ENCODE results near the gene TPSD1. TPM values are rescaled to one million over a fixed set of nuclear protein-coding genes. Genes with fewer than 3 reads are reported as not detected.
A peak's percentile ranks its signal among the peaks of the same experiment; 100 is the strongest.
"Not testable (repeated sequence)": the region's sequence is repeated elsewhere in the genome, so short reads cannot be mapped to it uniquely, and the experiment has no call there.

TPSD1 gene
- polyA plus RNA-seq, 1 of the 3 experiments (the other 2 are of a cell fraction) = not detected

GRCh38 chr16:1232049-1232748 lies 23.7 kb upstream of the TPSD1 start:
- DNase-seq; H3K4me3 ChIP-seq (ENCODE audit: low read depth in 2 of 2, low read length in 1 of 2); POLR2A ChIA-PET; H3K9me3 ChIP-seq; H3K4me2 ChIP-seq; CTCF ChIA-PET; H3K27me3 ChIP-seq (ENCODE audit: insufficient read depth); H3K9ac ChIP-seq; H3K36me3 ChIP-seq (replicated peaks in 1 of 2; ENCODE audit: control insufficient read depth in 1 of 2, insufficient read depth in 2 of 2, low read length in 1 of 2); H4K20me1 ChIP-seq (ENCODE audit: insufficient read depth); H3K79me2 ChIP-seq (ENCODE audit: insufficient read depth); H2AFZ ChIP-seq (ENCODE audit: low read depth); H3K9me2 ChIP-seq; H3K4me1 ChIP-seq (ENCODE audit: control insufficient read depth in 1 of 2, insufficient read depth in 2 of 2, low read depth in 1 of 2, low read length in 1 of 2); H3F3A ChIP-seq (replicated peaks; ENCODE audit: insufficient read depth); H3K27ac ChIP-seq (ENCODE audit: low read depth in 2 of 2, low read length in 1 of 2): not testable (repeated sequence)
- WGBS (ENCODE audit: low lambda C conversion rate) = no CpG with 5 or more reads among the region's 47 CpGs

DNA sequence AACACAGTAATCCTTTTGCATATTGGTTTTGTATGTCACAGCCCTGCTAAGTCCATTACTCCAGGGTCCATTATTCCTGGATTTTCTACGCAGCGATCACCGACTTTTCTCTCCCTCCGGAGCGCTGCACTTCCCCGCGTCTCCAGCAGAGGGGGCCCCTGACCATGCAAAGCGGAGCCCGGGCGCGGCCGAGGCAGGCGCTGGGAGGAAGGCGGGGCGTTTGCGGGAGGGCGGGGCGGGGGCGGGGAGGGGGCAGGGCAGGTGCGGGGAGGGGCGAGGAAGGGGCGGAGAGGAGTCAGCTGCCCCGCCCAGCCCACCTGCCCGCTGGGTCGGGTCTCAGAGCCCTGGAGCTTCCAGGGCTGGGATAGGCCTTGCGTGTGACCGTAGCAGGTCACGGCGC lies 19.2 kb upstream of the TPSD1 start:
- DNase-seq; POLR2A ChIA-PET; H3K79me2 ChIP-seq (ENCODE audit: insufficient read depth); H3K9me2 ChIP-seq; H3K4me3 ChIP-seq (ENCODE audit: low read depth in 2 of 2, low read length in 1 of 2); H2AFZ ChIP-seq (ENCODE audit: low read depth); H3K27ac ChIP-seq (ENCODE audit: low read depth in 2 of 2, low read length in 1 of 2); H3K4me1 ChIP-seq (ENCODE audit: control insufficient read depth in 1 of 2, insufficient read depth in 2 of 2, low read depth in 1 of 2, low read length in 1 of 2); H3F3A ChIP-seq (replicated peaks; ENCODE audit: insufficient read depth); H3K4me2 ChIP-seq; H3K9me3 ChIP-seq; CTCF ChIA-PET; H4K20me1 ChIP-seq (ENCODE audit: insufficient read depth); H3K9ac ChIP-seq; H3K27me3 ChIP-seq (ENCODE audit: insufficient read depth); H3K36me3 ChIP-seq (replicated peaks in 1 of 2; ENCODE audit: control insufficient read depth in 1 of 2, insufficient read depth in 2 of 2, low read length in 1 of 2): not testable (repeated sequence)
- no CpG with 5 or more reads among the region's 29 CpGs for WGBS (ENCODE audit: low lambda C conversion rate)

DNA sequence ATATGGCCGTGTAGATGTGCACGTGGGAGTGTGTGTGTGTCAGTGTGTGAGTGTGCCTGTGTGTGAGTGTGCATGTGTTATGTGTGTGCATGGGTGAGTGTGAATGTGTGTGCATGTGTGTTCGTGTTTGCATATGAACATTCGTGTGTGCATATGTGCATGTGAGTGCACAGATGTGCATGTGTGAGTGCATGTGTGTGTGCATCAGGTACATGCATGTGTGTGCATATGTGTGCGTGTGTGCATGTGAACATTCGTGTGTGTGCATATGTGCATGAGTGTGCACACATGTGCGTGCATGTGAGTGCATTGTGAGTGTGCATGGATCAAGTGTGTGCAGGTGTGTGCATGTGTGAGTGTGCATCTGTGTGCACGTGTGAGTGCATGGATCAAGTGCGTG lies 17.9 kb upstream of the TPSD1 start:
- TF ChIP-seq REST (IDR thresholded peaks at IDR 0.05; ENCODE audit: low read depth, low read length) (no peak), GATA2 (CRISPR knock-in tag; IDR thresholded peaks at IDR 0.05) (no peak), FOSL2 (IDR thresholded peaks at IDR 0.05; ENCODE audit: borderline replicate concordance, low read depth) (no peak), MEF2A (IDR thresholded peaks at IDR 0.05; ENCODE audit: borderline replicate concordance, low read depth) (no peak), FOXM1 (IDR thresholded peaks at IDR 0.05; ENCODE audit: low read depth) (no peak), NRF1 (IDR thresholded peaks at IDR 0.05; ENCODE audit: low read depth, low read length) (no peak)
- TF ChIP-seq, protein P1, sequence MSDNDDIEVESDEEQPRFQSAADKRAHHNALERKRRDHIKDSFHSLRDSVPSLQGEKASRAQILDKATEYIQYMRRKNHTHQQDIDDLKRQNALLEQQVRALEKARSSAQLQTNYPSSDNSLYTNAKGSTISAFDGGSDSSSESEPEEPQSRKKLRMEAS (IDR thresholded peaks at IDR 0.05; ENCODE audit: low read depth) = no peak
- no peaks in the 10 kb centered on the region for H3K9me2 ChIP-seq
- no peak overlapping the region for H3K9ac ChIP-seq
- H3K4me3 ChIP-seq (ENCODE audit: low read depth in 2 of 2, low read length in 1 of 2) = no peak overlapping the region
- H3K27me3 ChIP-seq (ENCODE audit: insufficient read depth) = peaks cover 9% of the 10 kb centered on the region; the same call in 1 of the 2 replicates
- DNase-seq = no peak
- no peaks in the 10 kb centered on the region for H3K79me2 ChIP-seq (ENCODE audit: insufficient read depth)
- 45% methylated on average over 9 of the region's 9 CpGs for WGBS (ENCODE audit: low lambda C conversion rate)
- peaks cover 3% of the 10 kb centered on the region for H3F3A ChIP-seq (replicated peaks; ENCODE audit: insufficient read depth)
- H3K4me1 ChIP-seq (ENCODE audit: control insufficient read depth in 1 of 2, insufficient read depth in 2 of 2, low read depth in 1 of 2, low read length in 1 of 2) = no peaks in the 10 kb centered on the region; a peak in 1 of 4 replicates
- H3K27ac ChIP-seq (ENCODE audit: low read depth in 2 of 2, low read length in 1 of 2) = no peak overlapping the region
- H3K9me3 ChIP-seq = no peaks in the 10 kb centered on the region
- no peak overlapping the region for H3K4me2 ChIP-seq
- no peaks in the 10 kb centered on the region for H3K36me3 ChIP-seq (replicated peaks in 1 of 2; ENCODE audit: control insufficient read depth in 1 of 2, insufficient read depth in 2 of 2, low read length in 1 of 2)
- ChIA-PET CTCF (interaction anchor here (0.8 kb wide), 1 partner anchor 21 kb away, joined by 3 read pairs; no protein-coding TSS in a partner anchor), POLR2A (no interaction called here)
- no peaks in the 10 kb centered on the region for H4K20me1 ChIP-seq (ENCODE audit: insufficient read depth)
- H2AFZ ChIP-seq (ENCODE audit: low read depth) = no peak overlapping the region

- not testable (repeated sequence) for H4K20me1 ChIP-seq (ENCODE audit: insufficient read depth); H3K9ac ChIP-seq; H3K36me3 ChIP-seq (replicated peaks in 1 of 2; ENCODE audit: control insufficient read depth in 1 of 2, insufficient read depth in 2 of 2, low read length in 1 of 2); H3K9me3 ChIP-seq; H3K4me1 ChIP-seq (ENCODE audit: control insufficient read depth in 1 of 2, insufficient read depth in 2 of 2, low read depth in 1 of 2, low read length in 1 of 2); H3K79me2 ChIP-seq (ENCODE audit: insufficient read depth); H3K27ac ChIP-seq (ENCODE audit: low read depth in 2 of 2, low read length in 1 of 2); H3K27me3 ChIP-seq (ENCODE audit: insufficient read depth); H3F3A ChIP-seq (replicated peaks; ENCODE audit: insufficient read depth); DNase-seq; H3K9me2 ChIP-seq
- peak overlapping the region; percentile 81; the same call in 1 of the 2 replicates for H2AFZ ChIP-seq (ENCODE audit: low read depth)
- peak overlapping the region; percentile 31 to 59; a peak in 3 of 4 replicates for H3K4me3 ChIP-seq (ENCODE audit: low read depth in 2 of 2, low read length in 1 of 2)
- 25% methylated on average over 8 of the region's 23 CpGs for WGBS (ENCODE audit: low lambda C conversion rate)
- ChIA-PET POLR2A (interaction anchor here (0.7 kb wide), 1 partner anchor 70 kb away, joined by 3 read pairs; the partner anchor contains the start of gene UBE2I), CTCF (interaction anchor here (0.8 kb wide), 1 partner anchor 21 kb away, joined by 3 read pairs; no protein-coding TSS in a partner anchor)
- H3K4me2 ChIP-seq = peak overlapping the region; percentile 71
These were observed 17.0 kb upstream of the TPSD1 start for GRCh38 chr16:1238909-1239308.
